NCI-H2196 treated with DMSO at 0.1 percent for 48 hours (cell line): ENCODE data around the gene OR5A1.

Experiments
- DNase-seq: peaks from one replicate; lab custom pipeline; 2025; ENCODE audit not compliant: unreplicated experiment; lab: John Stamatoyannopoulos, UW

The OR5A1 gene

GRCh38 chr11:59475176-59475575 is 38.9 kb downstream of the OR5A1 start:
- no peak for DNase-seq

- DNase-seq: no peak
These were observed 43.6 kb downstream of the OR5A1 start for GRCh38 chr11:59479906-59480305.

- DNase-seq: no peak
These were observed 44.1 kb downstream of the OR5A1 start for GRCh38 chr11:59480359-59480758.
